Suppressor macrophage treated with lipopolysaccharide for 4 hours (primary cell): Measurements from ENCODE around the gene AHSP.
"Not testable (repeated sequence)": the region's sequence is repeated elsewhere in the genome, so short reads cannot be mapped to it uniquely, and the experiment has no call there.

Experiments
- DNase-seq: peaks from one replicate; pipeline ENCODE4 v3.0.0-alpha.2; 2020

The AHSP gene, protein sequence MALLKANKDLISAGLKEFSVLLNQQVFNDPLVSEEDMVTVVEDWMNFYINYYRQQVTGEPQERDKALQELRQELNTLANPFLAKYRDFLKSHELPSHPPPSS

GRCh38 chr16:31527734-31528274 is at the start of gene AHSP:
AHSP (plus strand) TSS chr16:31527900; CDS start chr16:31528140, 240 bp downstream.
- DNase-seq, result no peak

DNA sequence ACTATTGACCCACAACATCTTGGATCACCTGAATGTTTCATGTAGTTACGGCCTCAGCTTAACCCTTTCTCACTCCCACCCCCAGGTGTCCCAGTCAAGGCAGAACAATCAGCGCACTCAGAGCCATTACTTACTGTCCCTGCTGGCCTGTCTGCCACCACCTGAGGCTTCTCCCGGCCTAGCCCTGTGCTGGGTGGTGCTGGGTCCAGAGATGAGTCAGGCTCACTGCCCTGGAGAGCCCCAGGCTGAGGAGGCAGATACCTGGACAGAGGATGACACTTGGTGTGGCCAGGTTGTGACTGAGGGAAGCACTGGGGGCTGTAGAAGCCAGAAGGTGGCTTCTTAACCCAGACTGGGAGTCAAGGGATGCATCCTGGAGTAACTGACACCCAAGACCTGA is 48.7 kb upstream of the AHSP start:
- DNase-seq, result no peak

- no peak for DNase-seq
Observed at GRCh38 chr16:31479751-31480150, 47.9 kb upstream of the AHSP start.

DNA sequence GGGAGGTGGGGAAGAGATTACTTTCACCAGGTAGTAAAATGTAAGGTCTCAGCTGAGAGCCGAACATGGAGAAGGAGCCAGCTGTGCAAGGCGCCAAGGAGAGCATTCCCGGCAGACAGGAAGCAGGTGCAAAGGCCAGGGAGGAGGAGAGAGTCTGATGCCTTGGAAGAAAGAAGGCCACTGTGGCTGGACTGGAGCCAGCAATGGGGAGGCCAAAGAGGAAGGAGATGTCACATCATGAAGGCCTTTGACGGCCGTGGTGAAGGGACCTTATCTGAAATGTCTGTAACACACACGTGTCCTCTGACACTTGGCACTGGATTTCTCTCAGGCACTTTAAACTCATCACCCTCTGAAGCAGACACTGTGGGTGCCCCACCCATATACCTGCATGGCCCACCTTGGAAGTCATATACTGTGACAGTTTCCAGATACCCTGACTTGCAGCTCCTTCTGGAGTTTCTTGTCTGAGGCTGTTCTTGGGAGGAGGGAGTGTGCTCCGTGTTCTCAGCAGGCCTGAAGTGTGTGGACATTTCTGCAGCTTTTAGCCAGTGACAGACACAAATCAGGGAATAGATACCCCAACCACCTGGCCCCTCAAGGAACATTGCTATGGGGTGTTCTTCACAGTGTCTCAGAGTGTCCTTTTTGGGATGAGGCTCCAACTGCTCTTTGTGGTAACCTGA is 46.7 kb upstream of the AHSP start:
- no peak for DNase-seq

DNA sequence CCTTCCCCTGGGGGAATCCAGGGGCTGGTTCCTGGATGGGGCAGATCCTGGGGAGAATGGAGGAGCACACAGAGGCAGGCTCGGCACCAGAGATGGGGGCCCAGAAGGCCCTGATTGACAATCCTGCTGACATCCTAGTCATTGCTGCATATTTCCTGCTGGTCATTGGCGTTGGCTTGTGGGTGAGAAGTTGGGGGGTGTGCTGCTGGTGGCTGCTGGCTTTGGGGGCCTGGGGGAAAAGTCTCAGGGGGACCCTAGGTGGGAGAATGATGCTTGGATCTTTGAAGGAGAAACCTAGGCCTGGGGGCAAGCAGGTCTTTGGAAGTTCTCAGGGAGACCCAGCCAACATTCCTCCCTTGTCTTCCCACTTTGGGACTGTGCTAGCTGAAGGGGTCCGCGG is 44.6 kb upstream of the AHSP start, which contains the start of gene SLC5A2:
TSS of gene SLC5A2 (plus strand) at position 43 of the 400 bp plus-strand sequence. CDS start at position 57, 14 bp downstream.
- DNase-seq, result no peak

DNA sequence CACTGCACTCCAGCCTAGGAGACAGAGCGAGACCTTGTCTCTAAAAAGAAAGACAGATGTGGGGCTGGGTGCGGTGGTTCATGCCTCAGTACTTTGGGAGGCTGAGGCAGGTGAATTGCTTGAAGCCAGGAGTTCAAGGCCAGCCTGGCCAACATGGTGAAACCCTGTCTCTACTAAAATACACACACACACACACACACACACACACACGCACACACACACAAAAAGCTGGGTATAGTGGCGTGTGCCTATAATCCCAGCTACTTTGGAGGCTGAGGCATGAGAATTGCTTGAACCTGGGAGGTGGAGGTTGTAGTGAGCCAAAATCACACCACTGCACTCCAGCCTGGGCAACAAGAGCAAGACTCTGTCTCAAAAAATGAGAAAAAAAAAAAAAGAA is 43.7 kb upstream of the AHSP start:
- not testable (repeated sequence) for DNase-seq

DNA sequence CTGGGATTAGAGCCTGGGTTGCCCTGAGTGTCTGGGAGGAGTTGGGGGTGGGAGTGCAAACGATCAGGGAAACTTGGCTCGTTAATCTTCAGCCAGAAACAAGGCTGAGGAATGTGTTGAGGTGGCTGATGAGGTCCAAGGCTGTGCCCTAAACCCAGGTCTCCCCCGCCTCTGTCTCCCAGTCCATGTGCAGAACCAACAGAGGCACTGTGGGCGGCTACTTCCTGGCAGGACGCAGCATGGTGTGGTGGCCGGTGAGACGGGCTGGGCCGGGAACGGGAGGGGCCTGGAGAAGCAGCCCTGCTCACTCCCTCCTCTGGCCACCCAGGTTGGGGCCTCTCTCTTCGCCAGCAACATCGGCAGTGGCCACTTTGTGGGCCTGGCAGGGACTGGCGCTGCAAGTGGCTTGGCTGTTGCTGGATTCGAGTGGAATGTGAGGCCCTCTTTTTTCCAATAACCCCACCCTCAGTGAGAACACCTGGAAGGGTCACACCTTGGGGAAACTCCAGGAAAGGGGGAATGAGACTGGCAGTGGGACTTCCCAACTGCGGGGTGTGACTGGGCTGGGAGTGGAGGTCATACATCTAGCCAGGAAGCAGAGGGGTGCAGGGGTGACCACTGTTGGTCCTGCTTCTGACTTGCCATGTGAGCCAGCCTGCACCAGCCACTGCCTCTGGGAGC is 43.1 kb upstream of the AHSP start:
- no peak for DNase-seq

DNA sequence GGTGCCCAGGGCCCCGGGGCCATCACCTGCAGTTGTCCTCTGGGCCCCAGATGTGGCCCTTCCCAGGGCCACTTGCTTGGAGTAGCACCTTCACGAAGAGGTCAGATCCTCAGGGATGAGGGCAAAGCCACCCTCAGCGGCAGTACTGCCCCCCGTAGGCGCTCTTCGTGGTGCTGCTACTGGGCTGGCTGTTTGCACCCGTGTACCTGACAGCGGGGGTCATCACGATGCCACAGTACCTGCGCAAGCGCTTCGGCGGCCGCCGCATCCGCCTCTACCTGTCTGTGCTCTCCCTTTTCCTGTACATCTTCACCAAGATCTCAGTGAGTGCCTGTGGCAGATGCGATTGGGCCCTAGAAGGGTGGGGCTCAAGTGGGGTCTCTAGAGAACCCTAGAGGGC is 42.1 kb upstream of the AHSP start:
- DNase-seq, result no peak

DNA sequence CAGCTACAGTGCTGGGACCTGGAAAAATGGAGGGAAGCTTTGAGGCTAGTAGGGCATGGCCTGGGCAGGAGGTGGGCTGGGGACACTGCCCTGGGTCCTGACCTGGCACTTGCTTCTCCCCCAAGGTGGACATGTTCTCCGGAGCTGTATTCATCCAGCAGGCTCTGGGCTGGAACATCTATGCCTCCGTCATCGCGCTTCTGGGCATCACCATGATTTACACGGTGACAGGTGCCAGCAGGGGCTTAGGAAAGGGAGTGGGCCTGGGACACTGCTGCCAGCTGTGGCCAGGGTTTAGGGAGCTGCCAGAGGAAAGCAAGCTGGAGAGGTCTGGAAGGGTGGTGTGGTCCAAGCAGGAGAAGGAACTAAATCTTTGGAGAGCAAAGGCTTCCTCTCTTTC is 41.7 kb upstream of the AHSP start:
- no peak for DNase-seq

GRCh38 chr16:31487071-31487719 is 40.5 kb upstream of the AHSP start:
- DNase-seq, result no peak

DNA sequence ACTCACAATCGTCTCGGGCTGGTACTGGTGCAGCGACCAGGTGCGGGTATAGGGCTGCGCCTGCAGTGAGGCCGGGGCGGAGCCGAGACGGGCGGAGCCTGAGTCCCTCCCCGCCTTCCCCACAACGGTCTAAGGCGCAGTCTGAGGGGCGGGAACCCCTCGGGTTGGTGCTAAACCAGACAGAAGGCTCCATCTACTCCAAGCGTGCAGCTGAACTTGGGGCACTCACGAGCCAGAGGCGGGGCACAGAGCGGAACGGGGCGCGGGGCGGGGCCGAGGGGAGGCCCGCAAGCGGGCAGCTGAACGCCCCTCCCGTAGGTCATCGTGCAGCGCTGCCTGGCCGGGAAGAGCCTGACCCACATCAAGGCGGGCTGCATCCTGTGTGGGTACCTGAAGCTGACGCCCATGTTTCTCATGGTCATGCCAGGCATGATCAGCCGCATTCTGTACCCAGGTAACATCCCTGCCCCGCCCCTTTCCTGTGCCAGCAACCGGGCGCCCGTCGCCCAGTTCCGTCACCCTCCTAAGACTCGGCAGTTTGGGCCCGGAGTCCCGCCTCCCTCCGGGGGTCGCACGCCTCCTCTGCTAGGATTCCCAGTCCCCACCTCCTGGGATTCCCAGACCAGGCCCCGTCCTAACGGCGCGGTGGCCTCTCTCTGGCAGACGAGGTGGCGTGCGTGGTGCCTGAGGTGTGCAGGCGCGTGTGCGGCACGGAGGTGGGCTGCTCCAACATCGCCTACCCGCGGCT is 39.8 kb upstream of the AHSP start:
- DNase-seq, result no peak

GRCh38 chr16:31488468-31489297 is 39.0 kb upstream of the AHSP start:
- DNase-seq, result no peak

- DNase-seq, result no peak
Observed at GRCh38 chr16:31489298-31489564, 38.5 kb upstream of the AHSP start.

DNA sequence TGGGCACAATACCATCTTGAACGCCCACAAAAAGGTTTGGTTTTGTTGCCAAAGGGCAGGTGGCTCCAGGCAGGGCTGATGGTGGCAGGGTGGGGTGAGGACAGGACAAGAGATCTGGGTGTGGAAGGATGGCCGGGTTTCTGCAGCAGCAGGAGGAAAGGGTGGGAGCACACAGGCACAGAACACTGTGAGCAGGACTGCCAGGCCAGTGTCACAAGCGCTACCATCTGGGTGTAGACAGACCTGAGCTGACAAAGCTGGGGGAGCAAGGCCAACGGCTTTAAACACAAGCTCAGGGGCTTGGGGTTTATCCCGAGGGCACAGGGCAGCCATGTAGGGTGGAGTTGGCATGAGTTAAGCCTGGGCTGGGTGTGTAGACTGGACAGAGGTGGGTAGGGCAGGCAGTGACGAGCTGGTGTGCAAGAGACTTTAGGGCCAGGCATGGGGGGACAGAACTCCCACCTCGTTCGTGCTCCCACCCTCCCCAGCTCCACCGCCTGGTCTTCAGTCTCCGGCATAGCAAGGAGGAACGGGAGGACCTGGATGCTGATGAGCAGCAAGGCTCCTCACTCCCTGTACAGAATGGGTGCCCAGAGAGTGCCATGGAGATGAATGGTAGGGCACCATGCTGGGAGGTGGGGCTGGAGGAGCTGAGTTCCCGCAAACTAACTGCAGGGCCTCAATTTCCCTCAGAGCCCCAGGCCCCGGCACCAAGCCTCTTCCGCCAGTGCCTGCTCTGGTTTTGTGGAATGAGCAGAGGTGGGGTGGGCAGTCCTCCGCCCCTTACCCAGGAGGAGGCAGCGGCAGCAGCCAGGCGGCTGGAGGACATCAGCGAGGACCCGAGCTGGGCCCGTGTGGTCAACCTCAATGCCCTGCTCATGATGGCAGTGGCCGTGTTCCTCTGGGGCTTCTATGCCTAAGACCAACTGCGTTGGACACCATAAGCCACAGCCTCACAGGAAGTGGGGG is 37.8 kb upstream of the AHSP start:
- no peak for DNase-seq

DNA sequence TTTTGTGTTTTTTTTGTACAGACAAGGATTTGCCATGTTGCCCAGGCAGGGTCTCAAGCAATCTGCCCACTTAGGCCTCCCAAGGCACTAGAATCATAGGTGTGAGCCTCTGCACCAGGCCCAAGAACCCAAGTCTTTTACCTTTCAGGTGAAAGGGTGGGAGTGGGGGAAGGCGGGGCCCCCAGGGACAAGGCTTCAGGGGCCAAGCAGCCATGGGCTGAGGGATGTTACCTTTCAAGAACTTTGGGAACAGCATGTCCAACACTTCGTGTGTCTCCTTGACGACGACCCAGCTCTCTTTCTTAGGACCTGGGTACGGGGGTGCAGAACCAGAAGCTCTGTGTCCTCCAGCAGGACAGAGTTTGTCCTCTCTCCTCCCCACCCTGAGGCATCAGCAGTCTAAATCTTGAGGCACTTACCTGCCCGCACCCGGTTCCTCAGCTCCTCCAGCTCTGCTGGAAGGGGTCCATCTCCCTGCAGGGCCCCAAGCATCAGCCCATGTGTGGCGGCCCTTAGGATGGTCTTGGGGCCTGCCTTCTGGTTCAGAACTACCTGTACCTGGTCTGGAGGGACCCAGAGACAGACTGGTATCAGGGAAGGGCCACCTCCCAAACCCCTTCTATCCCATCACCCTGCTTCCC is 35.8 kb upstream of the AHSP start:
- no peak for DNase-seq

GRCh38 chr16:31493506-31494125 is 34.1 kb upstream of the AHSP start:
- no peak for DNase-seq

GRCh38 chr16:31496670-31497069 is 31.0 kb upstream of the AHSP start:
- no peak for DNase-seq

GRCh38 chr16:31498493-31498892 is 29.2 kb upstream of the AHSP start:
- no peak for DNase-seq

DNA sequence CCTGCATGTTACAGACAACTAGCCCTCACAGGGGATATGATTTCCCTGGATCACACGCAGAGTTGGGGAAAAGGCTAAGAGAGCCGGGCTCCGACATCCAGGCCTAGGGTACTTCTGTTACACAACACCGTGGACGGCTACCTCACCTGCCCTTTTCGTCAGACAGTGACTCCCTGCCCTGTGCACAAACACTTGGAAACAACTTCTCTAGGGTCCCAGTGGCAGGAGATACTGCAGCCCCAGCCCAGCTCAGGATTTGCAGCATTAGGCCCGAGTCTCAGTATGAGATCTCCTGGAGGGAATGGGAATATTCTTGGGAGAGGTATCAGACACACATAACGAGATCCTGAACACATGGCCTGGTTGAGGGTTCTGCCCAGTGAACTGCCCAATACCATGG is 27.8 kb upstream of the AHSP start:
- DNase-seq, result no peak
